A549 (cell line): Measurements from ENCODE around the gene PCDH1. TPM values are rescaled to one million over a fixed set of nuclear protein-coding genes. Genes with fewer than 3 reads are reported as not detected.

Experiments
- ATAC-seq, 2 experiments: fragments of 200-7000 bp in 1 of 2; fragments of >200 bp in 1 of 2; cut with Nextera tagmentation in 1 of 2; cut with Tn5 transposase in 1 of 2; 3 replicates each; pipeline versions ENCODE4 v1.8.0 to v1.9.1; 2018 to 2020; ENCODE audit warnings: mild to moderate bottlenecking in 1 of 2, moderate library complexity in 1 of 2
- CTCF ChIA-PET: fragments of 300-600 bp; sonication (Branson Sonifier 250); formaldehyde crosslinking; extraction: SDS; loops from one replicate; lab custom pipeline; 2021; ENCODE audit warnings: antibody characterized with exemption, inconsistent platforms; lab: Yijun Ruan, JAX
- POLR2A ChIA-PET: fragments of 350-600 bp; formaldehyde crosslinking; extraction: SDS; loops from one replicate; lab custom pipeline; 2021; ENCODE audit warnings: antibody characterized with exemption, inconsistent platforms; lab: Yijun Ruan, JAX
- DNase-seq, 2 experiments: peaks; one replicate each; pipeline versions ENCODE4 v3.0.0 to v3.0.0-alpha.2; 2011 to 2016; ENCODE audit warnings: low read depth in 1 of 2, low spot score in 1 of 2
- FAIRE-seq: peaks from 2 replicates; lab custom pipeline; 2011; peaks lifted over from hg19 to GRCh38; lab: Jason Lieb, UNC
- H3K27ac ChIP-seq, 2 experiments: fragments of >200 bp; sonication (Bioruptor Twin); formaldehyde crosslinking; 3 replicates each; pipeline ENCODE4 v1.5.1; 2016 to 2017
- H3K4me1 ChIP-seq: fragments of >200 bp; sonication (Bioruptor Twin); formaldehyde crosslinking; 3 replicates; pipeline ENCODE4 v1.6.1; 2016
- H3K4me2 ChIP-seq: fragments of >200 bp; sonication (Bioruptor Twin); formaldehyde crosslinking; 3 replicates; pipeline ENCODE4 v1.6.1; 2016
- H3K4me3 ChIP-seq: fragments of >200 bp; sonication (Bioruptor Twin); formaldehyde crosslinking; 3 replicates; pipeline ENCODE4 v1.5.1; 2016
- H3K9me3 ChIP-seq: fragments of >200 bp; sonication (Bioruptor Twin); formaldehyde crosslinking; 3 replicates; pipeline ENCODE4 v1.6.1; 2016
- FOSB ChIP-seq: fragments of 250-450 bp; sonication (Bioruptor Pico); IDR thresholded peaks from 2 replicates; pipeline ENCODE4 v1.5.0; 2020; ENCODE audit warnings: mild to moderate bottlenecking, moderate library complexity
- FOSL2 ChIP-seq, 2 experiments: fragments of 450-650 bp in 1 of 2; fragments of >200 bp in 1 of 2; sonication (Bioruptor Twin) in 1 of 2; formaldehyde crosslinking; IDR thresholded peaks; 2 replicates each; pipeline versions ENCODE4 v1.5.0 to v1.6.1; 2016 to 2020; ENCODE audit warnings: mild to moderate bottlenecking in 1 of 2, moderate library complexity in 1 of 2
- FOXS1 ChIP-seq: fragments of 250-450 bp; sonication (Bioruptor Pico); IDR thresholded peaks from 2 replicates; pipeline ENCODE4 v1.5.0; 2020; ENCODE audit warnings: mild to moderate bottlenecking, moderate library complexity
- HDAC2 ChIP-seq: fragments of 200-600 bp; sonication (generic); IDR thresholded peaks from 2 replicates; pipeline ENCODE4 v1.6.1; 2016
- HEYL ChIP-seq: fragments of 250-450 bp; sonication (Bioruptor Pico); IDR thresholded peaks from 2 replicates; pipeline ENCODE4 v1.8.0; 2021; ENCODE audit warnings: mild to moderate bottlenecking, moderate library complexity
- HMGXB4 ChIP-seq: fragments of 250-450 bp; sonication (Bioruptor Pico); IDR thresholded peaks from 2 replicates; pipeline ENCODE4 v1.5.0; 2021; ENCODE audit warnings: mild to moderate bottlenecking, moderate library complexity, borderline replicate concordance
- HOXB13 ChIP-seq: fragments of 250-450 bp; sonication (Bioruptor Pico); IDR thresholded peaks from 2 replicates; pipeline ENCODE4 v1.5.0; 2020; ENCODE audit warnings: low read depth, mild to moderate bottlenecking, moderate library complexity
- HOXB5 ChIP-seq: fragments of 250-450 bp; sonication (Bioruptor Pico); IDR thresholded peaks from 2 replicates; pipeline ENCODE4 v1.5.0; 2020; ENCODE audit warnings: mild to moderate bottlenecking, moderate library complexity
- JUNB ChIP-seq: fragments of >200 bp; sonication (Bioruptor Twin); formaldehyde crosslinking; IDR thresholded peaks from 2 replicates; pipeline ENCODE4 v1.6.1; 2016
- KDM5A ChIP-seq: fragments of 200-600 bp; sonication (generic); IDR thresholded peaks from 2 replicates; pipeline ENCODE4 v1.6.1; 2016; ENCODE audit warnings: antibody characterized with exemption, mild to moderate bottlenecking
- NFE2L2 ChIP-seq: fragments of 150-350 bp; conservative IDR thresholded peaks from 2 replicates; pipeline ENCODE4 v1.6.1; 2014; ENCODE audit warnings: low read length
- PBX3 ChIP-seq: IDR thresholded peaks from 2 replicates; pipeline ENCODE4 v1.6.1; 2012
- PHF8 ChIP-seq: fragments of 200-600 bp; sonication (generic); IDR thresholded peaks from 2 replicates; pipeline ENCODE4 v1.6.1; 2016; ENCODE audit warnings: low read depth, mild to moderate bottlenecking, antibody characterized with exemption, moderate library complexity, borderline replicate concordance
- POLR2A ChIP-seq: IDR thresholded peaks from 2 replicates; pipeline ENCODE4 v1.6.1; 2012; ENCODE audit warnings: mild to moderate bottlenecking, low read length
- RAD21 ChIP-seq, 2 experiments: fragments of >200 bp in 1 of 2; sonication (Bioruptor Twin) in 1 of 2; formaldehyde crosslinking in 1 of 2; IDR thresholded peaks in 1 of 2; conservative IDR thresholded peaks in 1 of 2; 2 replicates in 1 of 2; 3 replicates in 1 of 2; pipeline ENCODE4 v1.6.1; 2012 to 2018; ENCODE audit warnings: inconsistent platforms in 1 of 2
- RCOR1 ChIP-seq: fragments of 150-350 bp; IDR thresholded peaks from 2 replicates; pipeline ENCODE4 v1.6.1; 2014; ENCODE audit warnings: antibody characterized with exemption, low read length, low read depth
- RFX5 ChIP-seq: fragments of 450-650 bp; IDR thresholded peaks from 2 replicates; pipeline ENCODE4 v1.7.1; 2014; ENCODE audit warnings: antibody characterized with exemption, mild to moderate bottlenecking, moderate library complexity
- SREBF2 ChIP-seq: fragments of 450-650 bp; IDR thresholded peaks from 2 replicates; pipeline ENCODE4 v1.6.1; 2014; ENCODE audit warnings: mild to moderate bottlenecking, moderate library complexity
- TFCP2L1 ChIP-seq: fragments of 250-450 bp; sonication (Bioruptor Pico); IDR thresholded peaks from 2 replicates; pipeline ENCODE4 v1.5.0; 2021; ENCODE audit warnings: mild to moderate bottlenecking
- TP53 ChIP-seq: fragments of 250-450 bp; sonication (Bioruptor Pico); IDR thresholded peaks from 2 replicates; pipeline ENCODE4 v1.5.0; 2021; ENCODE audit warnings: mild to moderate bottlenecking, moderate library complexity
- USF2 ChIP-seq: fragments of 450-650 bp; IDR thresholded peaks from 2 replicates; pipeline ENCODE4 v1.6.1; 2014; ENCODE audit warnings: antibody characterized with exemption
- ZFP36 ChIP-seq: fragments of 450-650 bp; IDR thresholded peaks from 2 replicates; pipeline ENCODE4 v1.6.1; 2014; ENCODE audit warnings: borderline replicate concordance; ENCODE audit not compliant: partially characterized antibody
- ZNF302 ChIP-seq: fragments of 250-450 bp; sonication (Bioruptor Pico); IDR thresholded peaks from 2 replicates; pipeline ENCODE4 v1.9.0; 2021; ENCODE audit warnings: inconsistent platforms, mild to moderate bottlenecking, moderate library complexity
- WGBS: methylation state at CpG from one replicate; pipeline ENCODE4 v1.1.6; 2017; ENCODE audit errors: missing lambda C conversion rate; 5-methylcytosine and 5-hydroxymethylcytosine counted together
- polyA plus RNA-seq, 4 experiments: library from polyadenylated mRNA; depleted of rRNA in 3 of 4; stranded (reverse); fragments of >200 nt; fragmentation: RNase III in 1 of 4; extraction: RNeasy Plus Mini Kit Qiagen cat#74134 plus additional on column Dnase treatment in 1 of 4; gene quantifications; 2 replicates in 3 of 4; 3 replicates in 1 of 4; pipeline ENCODE4 v1.2.3, GENCODE V29; 2011 to 2017

PCDH1 gene
- polyA plus RNA-seq, 2 of the 4 experiments (the other 2 are of a cell fraction) = 0.41 to 2.9 TPM

DNA sequence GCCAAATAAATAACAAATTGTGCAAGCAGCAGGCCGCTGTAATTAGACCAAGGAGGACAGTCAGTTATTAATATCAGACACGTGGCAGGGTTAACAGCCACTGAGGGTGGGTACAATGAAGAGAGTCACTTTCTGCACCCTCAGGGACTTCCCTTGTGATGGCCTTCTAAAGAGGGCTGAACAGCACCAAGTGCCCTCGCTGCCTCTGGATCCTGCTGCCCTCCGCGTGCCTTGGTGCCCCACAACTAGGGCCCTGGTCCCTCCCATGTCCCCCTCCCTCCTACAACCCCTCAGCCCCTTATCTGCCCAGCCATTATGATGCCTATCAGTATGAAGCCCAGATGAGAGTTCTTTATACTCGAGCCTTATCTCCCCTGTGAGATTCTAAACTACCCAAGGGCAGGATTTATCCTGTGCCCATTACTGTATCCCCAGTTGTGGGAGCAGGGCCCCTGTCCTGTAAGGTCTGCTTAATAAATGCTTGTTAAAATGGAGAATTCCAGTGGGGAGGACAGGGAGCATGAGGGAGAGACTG is 37.3 kb downstream of the PCDH1 start:
- ATAC-seq = no peak
- TF ChIP-seq KDM5A (no peak), HEYL (CRISPR knock-in tag) (no peak), SREBF2 (no peak), HOXB13 (CRISPR knock-in tag) (no peak), TFCP2L1 (no peak), ZNF302 (CRISPR knock-in tag) (no peak), FOSB (CRISPR knock-in tag) (no peak), TP53 (CRISPR knock-in tag) (no peak), FOXS1 (CRISPR knock-in tag) (no peak), HOXB5 (no peak), JUNB (no peak)
- Histone ChIP-seq H3K4me3 (no peak overlapping the region), H3K4me1 (peaks cover 15% of the 10 kb centered on the region; the same call in 1 of the 3 replicates), H3K27ac (no peak overlapping the region), H3K9me3 (no peaks in the 10 kb centered on the region), H3K4me2 (no peak overlapping the region)
- 74% methylated on average over 6 of the region's 6 CpGs for WGBS
- DNase-seq = no peak
- FAIRE-seq = no peak
- ChIA-PET POLR2A (no interaction called here), CTCF (interaction anchor here (0.9 kb wide), 1 partner anchor 15 kb away, joined by 3 read pairs; no protein-coding TSS in a partner anchor)

- Histone ChIP-seq H3K4me3 (no peak overlapping the region), H3K9me3 (no peaks in the 10 kb centered on the region), H3K27ac (no peak overlapping the region), H3K4me1 (peaks cover 10% of the 10 kb centered on the region; the same call in 1 of the 3 replicates), H3K4me2 (no peak overlapping the region)
- POLR2A ChIA-PET = interaction anchor here (0.6 kb wide), 1 partner anchor 9 kb away, joined by 8 read pairs; no protein-coding TSS in a partner anchor
- CTCF ChIA-PET = interaction anchor here (0.9 to 6.5 kb wide), 3 partner anchors 14 to 38 kb away, joined by 3 to 26 read pairs (median 5); partner anchors contain the start of gene PCDH1
- 54% methylated on average over 3 of the region's 3 CpGs for WGBS
- ATAC-seq (no peak), DNase-seq (no peak), FAIRE-seq (no peak)
- TF ChIP-seq PBX3 (no peak), RCOR1 (no peak), ZFP36 (no peak), NFE2L2 (no peak), USF2 (no peak), HDAC2 (no peak), ZNF302 (CRISPR knock-in tag) (no peak), POLR2A (no peak), HMGXB4 (CRISPR knock-in tag) (no peak), PHF8 (no peak), RFX5 (no peak), TFCP2L1 (no peak), KDM5A (no peak), RAD21 (conservative IDR thresholded peaks at IDR 0.05 in 1 of 2, IDR thresholded peaks at IDR 0.05 in 1 of 2) (no peak), FOSL2 (IDR thresholded peaks at IDR 0.05) (no peak), FOSL2 (CRISPR knock-in tag; IDR thresholded peaks at IDR 0.05) (no peak)
Measured at GRCh38 chr5:141840280-141840812, 37.9 kb downstream of the PCDH1 start.
